Activated T-helper 2 cell treated with anti-CD3 and anti-CD28 coated beads, Interferon-gamma antibody, Interleukin-2, Interleukin-4, amounts not matched to agents 10 μg/mL and 5 μg/mL and 100 μg/mL, durations not matched to agents 14 hours and 24 hours and 36 hours (primary cell): Measurements from ENCODE around the gene VWA8. TPM values are rescaled to one million over a fixed set of nuclear protein-coding genes. Genes with fewer than 3 reads are reported as not detected.
"Not testable (repeated sequence)": the region's sequence is repeated elsewhere in the genome, so short reads cannot be mapped to it uniquely, and the experiment has no call there.

Source experiments
- DNase-seq: peaks from one replicate; pipeline ENCODE4 v3.0.0; 2021; ENCODE audit warnings: low spot score
- H3K27ac Mint-ChIP-seq: one replicate; pipeline ENCODE4 v1.8.0; 2021; ENCODE audit warnings: mixed read lengths
- H3K27me3 Mint-ChIP-seq: one replicate; pipeline ENCODE4 v1.8.0; 2021; ENCODE audit warnings: low read depth, mixed read lengths
- H3K36me3 Mint-ChIP-seq: one replicate; pipeline ENCODE4 v1.8.0; 2021; ENCODE audit warnings: low read depth, mixed read lengths
- H3K4me1 Mint-ChIP-seq: one replicate; pipeline ENCODE4 v1.8.0; 2021; ENCODE audit warnings: low read depth, mixed read lengths
- H3K4me3 Mint-ChIP-seq: one replicate; pipeline ENCODE4 v1.8.0; 2021; ENCODE audit warnings: low read depth, mild to moderate bottlenecking, moderate library complexity, mixed read lengths
- H3K9me3 Mint-ChIP-seq: one replicate; pipeline ENCODE4 v1.8.0; 2021; ENCODE audit warnings: mixed read lengths
- intact Hi-C: fragments of 100-400 bp; cut with micrococcal nuclease; formaldehyde crosslinking; loops from one replicate; pipeline ENCODE4 v1.15.1; 2023
- total RNA-seq: library from RNA; stranded (reverse); gene quantifications from 2 replicates; pipeline ENCODE4 v1.2.3, GENCODE V29; 2022

Gene VWA8
- total RNA-seq, 1 donor from 2014 or later = 21.7 TPM

DNA sequence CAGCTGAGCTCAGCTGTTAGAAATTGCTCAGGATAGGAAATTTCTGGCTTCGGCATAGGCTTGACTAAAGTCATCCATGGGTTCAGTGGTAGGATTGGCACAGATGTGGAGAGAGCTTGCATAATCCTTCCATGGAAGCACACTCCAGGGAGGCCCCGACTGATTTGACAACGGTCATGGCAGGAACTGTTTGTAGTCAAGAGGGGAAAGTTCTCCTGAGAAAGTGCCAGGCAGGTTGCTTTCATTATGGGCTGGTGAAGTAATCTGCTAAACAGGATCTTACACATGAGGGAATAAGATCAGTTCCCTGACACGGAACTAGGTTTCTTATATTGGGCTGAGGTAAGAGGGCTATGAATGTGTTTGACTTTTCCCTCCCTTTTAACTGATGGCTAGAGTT lies 383.5 kb downstream of the VWA8 start:
- intact Hi-C loops = no loop called here
- Mint-ChIP-seq H3K4me3 (no peak overlapping the region), H3K27ac (peak overlapping the region; percentile 28), H3K4me1 (peaks cover 10% of the 10 kb centered on the region), H3K27me3 (no peaks in the 10 kb centered on the region), H3K36me3 (peaks cover 26% of the 10 kb centered on the region), H3K9me3 (no peaks in the 10 kb centered on the region)
- no peak for DNase-seq

DNA sequence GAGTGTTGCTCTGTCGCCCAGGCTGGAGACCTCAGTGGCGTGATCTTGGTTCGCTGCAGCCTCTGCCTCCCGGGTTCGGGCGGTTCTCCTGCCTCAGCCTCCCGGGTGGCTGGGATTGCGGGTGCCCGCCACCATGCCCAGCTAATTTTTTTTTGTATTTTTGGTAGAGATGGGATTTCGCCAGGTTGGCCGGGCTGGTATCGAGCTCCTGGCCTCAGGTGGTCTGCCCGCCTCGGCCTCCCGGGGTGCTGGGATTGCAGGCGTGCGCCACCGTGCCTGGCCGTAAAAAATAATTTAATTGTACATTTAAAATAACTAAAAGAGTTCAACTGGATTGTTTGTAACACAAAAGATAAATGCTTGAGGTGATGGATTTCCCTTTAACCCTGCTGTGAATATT lies 387.3 kb downstream of the VWA8 start:
- H3K4me1 Mint-ChIP-seq, intact Hi-C loops: not testable (repeated sequence)

DNA sequence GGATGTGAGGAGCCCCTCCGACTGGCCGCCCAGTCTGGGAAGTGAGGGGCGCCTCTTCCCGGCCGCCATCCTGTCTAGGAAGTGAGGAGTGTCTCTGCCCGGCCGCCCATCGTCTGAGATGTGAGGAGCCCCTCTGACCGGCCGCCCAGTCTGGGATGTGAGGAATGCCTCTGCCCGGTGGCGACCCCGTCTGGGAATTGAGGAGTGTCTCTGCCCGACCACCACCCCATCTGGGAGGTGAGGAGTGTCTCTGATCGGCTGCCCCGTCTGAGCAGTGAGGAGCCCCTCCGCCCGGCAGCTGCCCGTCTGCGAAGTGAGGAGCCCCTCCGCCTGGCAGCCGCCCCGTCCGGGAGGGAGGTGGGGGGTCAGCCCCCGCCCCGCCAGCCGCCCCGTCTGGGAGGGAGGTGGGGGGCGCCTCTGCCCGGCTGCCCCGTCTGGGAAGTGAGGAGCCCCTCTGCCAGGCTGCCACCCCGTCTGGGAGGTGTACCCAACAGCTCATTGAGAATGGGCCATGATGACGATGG lies 389.0 kb downstream of the VWA8 start:
- H3K4me1 Mint-ChIP-seq, H3K4me3 Mint-ChIP-seq, DNase-seq, H3K27me3 Mint-ChIP-seq, H3K27ac Mint-ChIP-seq, H3K9me3 Mint-ChIP-seq, intact Hi-C loops: not testable (repeated sequence)
- H3K36me3 Mint-ChIP-seq = peaks cover 24% of the 10 kb centered on the region

More for the DNA sequence above, 387.3 kb downstream of the VWA8 start:
- not testable (repeated sequence) for H3K27me3 Mint-ChIP-seq, H3K4me3 Mint-ChIP-seq, H3K27ac Mint-ChIP-seq, DNase-seq, H3K9me3 Mint-ChIP-seq
- peaks cover 26% of the 10 kb centered on the region for H3K36me3 Mint-ChIP-seq

DNA sequence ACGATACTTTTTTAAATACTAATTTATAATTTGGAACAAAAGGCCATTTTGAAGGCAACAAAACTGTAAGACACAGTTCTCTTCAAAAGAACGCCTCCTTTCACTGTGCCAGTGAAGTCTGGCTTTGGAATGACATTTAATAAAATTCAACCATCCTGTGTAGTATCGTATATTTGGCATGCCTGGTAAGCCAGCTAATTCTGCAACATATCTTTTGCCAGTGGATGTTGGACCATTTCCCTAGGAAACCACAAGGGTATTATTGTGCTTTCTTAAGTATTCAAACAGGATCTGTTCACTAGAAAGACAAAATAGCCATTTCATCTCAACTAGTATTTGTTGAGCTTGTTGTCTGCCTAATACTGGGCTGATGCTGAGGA lies 391.9 kb downstream of the VWA8 start:
- H3K27ac Mint-ChIP-seq = no peak overlapping the region
- H3K36me3 Mint-ChIP-seq = peaks cover under 1% of the 10 kb centered on the region
- intact Hi-C loops = no loop called here
- H3K27me3 Mint-ChIP-seq = no peaks in the 10 kb centered on the region
- DNase-seq = no peak
- no peak overlapping the region for H3K4me3 Mint-ChIP-seq
- H3K9me3 Mint-ChIP-seq = no peaks in the 10 kb centered on the region
- no peaks in the 10 kb centered on the region for H3K4me1 Mint-ChIP-seq

DNA sequence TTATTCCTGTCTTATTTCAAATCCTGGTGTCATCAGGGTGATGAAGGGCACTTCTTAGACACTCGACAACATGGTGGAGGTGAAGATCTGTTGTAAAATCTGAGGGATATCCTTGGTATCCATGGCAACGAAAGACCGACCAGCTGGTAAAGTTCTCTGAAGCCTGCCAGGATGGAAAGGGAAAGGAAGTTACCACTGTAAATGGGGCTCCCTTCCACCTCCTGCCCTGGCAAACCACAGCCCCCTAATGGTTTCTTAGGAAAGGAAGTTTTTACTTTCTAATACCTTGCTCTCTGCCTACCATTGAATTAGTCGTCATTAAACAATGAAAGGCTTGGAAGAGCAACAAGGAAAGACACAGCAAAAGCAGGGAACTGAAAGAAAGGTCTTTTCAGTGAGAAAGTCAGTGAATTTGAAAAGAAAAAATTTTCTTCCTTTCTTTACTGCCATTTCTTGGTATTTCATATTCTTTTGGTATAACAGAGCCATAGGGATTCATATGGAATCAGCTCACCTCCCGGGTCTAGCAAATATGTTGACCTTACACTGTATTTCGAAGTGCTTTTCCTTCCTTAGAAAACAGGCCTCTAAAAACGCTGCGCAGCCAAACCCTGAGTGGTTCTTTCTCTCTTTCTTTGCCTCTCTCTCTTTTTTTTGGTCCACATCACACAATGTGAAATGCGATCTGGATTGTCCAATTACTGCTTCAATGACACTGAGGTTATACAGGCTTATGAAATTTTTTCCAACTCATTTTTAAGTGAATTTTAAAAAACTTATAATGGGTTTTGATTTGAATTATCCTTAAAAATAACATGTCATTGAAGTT lies 392.6 kb downstream of the VWA8 start:
- no peak overlapping the region for H3K27ac Mint-ChIP-seq
- H3K36me3 Mint-ChIP-seq = no peaks in the 10 kb centered on the region
- DNase-seq = no peak
- no peaks in the 10 kb centered on the region for H3K27me3 Mint-ChIP-seq
- no peak overlapping the region for H3K4me3 Mint-ChIP-seq
- intact Hi-C loops = no loop called here
- peaks cover 1% of the 10 kb centered on the region for H3K4me1 Mint-ChIP-seq
- H3K9me3 Mint-ChIP-seq = no peaks in the 10 kb centered on the region

DNA sequence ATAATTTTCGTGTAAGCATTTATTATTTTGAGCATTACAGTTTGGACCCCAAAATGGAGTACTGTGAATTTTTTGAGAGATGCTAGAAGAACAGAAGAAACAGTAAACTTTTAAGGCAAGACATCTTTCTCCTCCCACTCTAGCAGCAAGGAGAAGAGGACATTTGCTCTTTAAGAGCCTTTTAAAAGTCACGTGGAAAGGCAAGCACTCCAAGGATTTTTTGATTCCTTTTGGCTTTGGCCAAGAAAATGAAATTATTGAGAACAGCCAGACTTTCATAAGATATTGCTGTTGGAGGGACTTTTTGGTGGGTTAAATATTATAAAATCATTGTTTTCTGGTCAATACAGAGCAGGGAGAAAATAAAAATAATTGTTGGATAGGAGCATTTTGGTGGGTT lies 393.5 kb downstream of the VWA8 start:
- Mint-ChIP-seq H3K36me3 (no peaks in the 10 kb centered on the region), H3K27ac (no peak overlapping the region), H3K27me3 (no peaks in the 10 kb centered on the region), H3K4me1 (peaks cover 3% of the 10 kb centered on the region), H3K9me3 (no peaks in the 10 kb centered on the region), H3K4me3 (no peak overlapping the region)
- intact Hi-C loops = no loop called here
- no peak for DNase-seq

DNA sequence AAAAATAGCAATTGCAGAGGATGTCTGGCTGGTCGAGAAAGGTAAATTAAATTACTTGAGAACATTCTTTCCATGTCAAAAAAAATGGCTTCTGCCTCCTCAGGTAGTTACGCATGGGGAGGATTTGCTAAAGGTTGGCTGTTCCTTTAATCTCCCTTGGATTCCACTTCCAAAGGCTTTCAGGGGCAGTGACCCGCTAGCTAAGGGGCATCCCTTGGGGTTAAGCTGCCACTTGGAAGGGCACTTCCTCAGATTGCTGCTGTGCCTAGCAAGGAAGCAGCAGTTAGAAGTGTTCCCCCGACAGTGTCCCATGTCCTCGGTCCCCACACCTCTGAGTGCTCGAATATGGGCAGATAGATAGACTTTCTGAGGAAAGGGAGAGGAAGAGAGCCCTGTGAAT lies 395.1 kb downstream of the VWA8 start:
- Mint-ChIP-seq H3K27me3 (no peaks in the 10 kb centered on the region), H3K27ac (no peak overlapping the region), H3K4me1 (peaks cover 3% of the 10 kb centered on the region), H3K9me3 (no peaks in the 10 kb centered on the region), H3K4me3 (no peak overlapping the region), H3K36me3 (no peaks in the 10 kb centered on the region)
- intact Hi-C loops = no loop called here
- DNase-seq = no peak

DNA sequence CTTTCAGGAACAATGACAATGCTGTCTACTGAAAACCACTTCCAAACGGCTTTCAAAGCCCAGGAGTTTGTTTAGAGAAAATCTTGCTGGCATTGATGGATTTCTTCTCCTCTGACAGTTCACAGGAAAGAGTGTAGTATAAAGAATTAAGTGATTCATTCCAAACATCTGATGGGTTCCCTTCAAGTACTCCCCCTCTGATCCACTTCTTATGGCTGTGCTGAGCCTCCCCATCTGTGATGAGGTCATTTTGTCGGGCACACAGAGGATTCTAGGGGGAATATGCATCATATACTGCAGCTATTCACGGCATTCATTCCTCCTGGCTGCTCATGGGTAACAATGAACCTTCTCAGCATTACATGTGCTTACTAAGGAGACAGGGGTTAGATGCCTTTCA lies 395.7 kb downstream of the VWA8 start:
- intact Hi-C loops = no loop called here
- Mint-ChIP-seq H3K27ac (no peak overlapping the region), H3K27me3 (no peaks in the 10 kb centered on the region), H3K4me1 (peaks cover 3% of the 10 kb centered on the region), H3K9me3 (no peaks in the 10 kb centered on the region), H3K36me3 (no peaks in the 10 kb centered on the region), H3K4me3 (no peak overlapping the region)
- DNase-seq = no peak

DNA sequence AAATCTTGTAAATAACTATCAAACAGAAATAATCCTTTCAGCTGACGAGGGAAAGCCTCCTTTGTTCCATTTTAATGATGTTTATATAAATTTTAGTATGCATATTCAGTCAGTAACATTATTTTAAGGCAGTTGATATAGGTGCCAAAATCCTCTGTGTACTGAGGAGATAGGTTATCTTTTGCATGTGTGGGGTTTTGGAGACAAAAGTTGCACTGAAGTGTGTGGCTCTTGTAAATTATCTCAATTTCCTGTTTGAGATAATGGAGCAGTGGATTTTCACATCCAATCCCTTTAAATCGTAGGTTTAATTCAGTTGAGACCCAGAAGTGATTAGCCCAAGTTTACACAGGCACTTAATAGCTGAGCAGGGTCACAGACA lies 396.9 kb downstream of the VWA8 start:
- intact Hi-C loops = no loop called here
- H3K27ac Mint-ChIP-seq = no peak overlapping the region
- H3K4me1 Mint-ChIP-seq = peaks cover 3% of the 10 kb centered on the region
- H3K36me3 Mint-ChIP-seq = no peaks in the 10 kb centered on the region
- DNase-seq = no peak
- H3K9me3 Mint-ChIP-seq = no peaks in the 10 kb centered on the region
- no peak overlapping the region for H3K4me3 Mint-ChIP-seq
- no peaks in the 10 kb centered on the region for H3K27me3 Mint-ChIP-seq

DNA sequence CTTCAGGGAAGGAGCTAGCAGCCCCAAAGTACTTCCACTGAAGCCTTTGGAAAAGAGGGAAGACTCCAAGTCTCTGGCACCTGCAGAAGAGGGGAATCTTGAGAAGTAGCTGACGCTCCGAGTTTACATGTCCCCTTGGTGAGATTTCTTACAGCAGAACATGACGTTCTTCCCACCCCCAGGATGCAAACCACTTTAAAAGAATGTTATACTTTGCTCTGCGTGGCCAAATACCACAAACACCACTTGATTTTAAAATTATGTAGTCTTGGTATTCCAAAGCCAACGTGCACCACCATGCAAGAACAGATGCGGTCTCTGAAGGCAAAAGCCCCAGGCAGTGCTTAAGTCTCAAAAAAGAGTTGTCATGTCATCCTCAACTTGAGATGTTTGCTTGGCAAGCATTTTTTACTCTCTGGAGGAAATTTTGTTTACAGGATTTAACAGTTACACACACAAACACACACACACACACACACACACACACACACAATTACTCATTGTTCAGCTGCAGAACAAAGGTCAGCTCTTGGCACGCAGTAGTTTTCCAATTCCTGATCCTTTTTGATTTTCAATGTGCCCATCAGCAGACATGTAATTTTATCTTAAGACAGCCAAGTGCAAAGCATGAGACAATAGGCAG lies 397.4 kb downstream of the VWA8 start:
- no peaks in the 10 kb centered on the region for H3K27me3 Mint-ChIP-seq
- H3K4me1 Mint-ChIP-seq = peaks cover 3% of the 10 kb centered on the region
- no peaks in the 10 kb centered on the region for H3K9me3 Mint-ChIP-seq
- H3K4me3 Mint-ChIP-seq = no peak overlapping the region
- intact Hi-C loops = no loop called here
- DNase-seq = no peak
- no peaks in the 10 kb centered on the region for H3K36me3 Mint-ChIP-seq
- H3K27ac Mint-ChIP-seq = no peak overlapping the region

DNA sequence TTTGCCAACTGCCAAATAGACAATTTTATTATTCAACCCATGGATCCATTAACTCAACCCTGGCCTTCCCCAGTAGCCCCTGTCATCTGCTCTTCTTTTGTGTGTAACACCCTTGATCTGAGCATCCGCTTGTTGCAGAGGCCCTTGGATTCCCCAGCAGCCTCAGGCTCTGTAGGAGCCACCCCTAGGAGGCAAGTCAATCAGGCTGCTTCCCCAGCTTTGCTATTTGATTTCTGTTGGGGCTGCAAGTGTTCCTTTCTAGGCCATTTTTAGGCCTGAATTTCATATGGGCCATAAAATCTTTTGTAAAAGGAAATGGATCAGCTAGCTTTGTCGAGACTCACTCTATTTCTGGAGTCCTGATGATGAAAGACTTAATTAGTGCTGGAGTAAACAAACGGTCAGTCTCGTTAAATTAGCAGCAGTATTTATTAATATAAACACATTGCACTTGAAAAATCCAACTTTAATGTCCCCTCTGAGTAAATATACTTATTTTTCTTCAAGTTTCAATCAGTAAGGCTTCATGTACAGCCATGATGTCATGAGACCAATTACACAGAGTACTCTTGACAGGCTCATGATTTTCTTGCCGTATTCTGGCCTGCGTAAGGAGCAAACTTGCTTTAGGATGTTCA lies 398.2 kb downstream of the VWA8 start:
- DNase-seq = no peak
- Mint-ChIP-seq H3K4me3 (no peak overlapping the region), H3K36me3 (no peaks in the 10 kb centered on the region), H3K27me3 (no peaks in the 10 kb centered on the region), H3K4me1 (peaks cover 3% of the 10 kb centered on the region), H3K27ac (no peak overlapping the region), H3K9me3 (no peaks in the 10 kb centered on the region)
- intact Hi-C loops = no loop called here

DNA sequence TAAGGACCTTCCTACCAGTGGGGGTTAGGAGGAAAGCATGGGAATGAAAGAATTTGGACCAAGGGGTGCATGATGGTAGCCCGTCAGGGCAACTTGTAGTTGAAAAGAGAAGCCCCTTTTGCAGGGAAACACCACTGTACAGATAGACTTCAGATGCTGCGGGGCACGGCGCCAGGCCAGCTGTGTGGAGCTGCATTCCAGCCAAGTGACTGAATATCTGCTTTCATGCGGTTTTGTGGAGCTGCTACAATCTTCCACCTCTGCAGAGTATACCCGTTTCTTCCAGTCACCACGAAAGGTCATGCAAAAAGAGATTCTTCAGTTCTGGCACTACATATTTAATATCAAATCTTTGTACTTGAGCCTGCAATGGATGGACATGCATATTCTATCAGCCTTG lies 398.8 kb downstream of the VWA8 start:
- Mint-ChIP-seq H3K9me3 (no peaks in the 10 kb centered on the region), H3K27me3 (no peaks in the 10 kb centered on the region), H3K36me3 (no peaks in the 10 kb centered on the region), H3K27ac (no peak overlapping the region), H3K4me3 (no peak overlapping the region), H3K4me1 (peaks cover 3% of the 10 kb centered on the region)
- DNase-seq = no peak
- intact Hi-C loops = no loop called here

DNA sequence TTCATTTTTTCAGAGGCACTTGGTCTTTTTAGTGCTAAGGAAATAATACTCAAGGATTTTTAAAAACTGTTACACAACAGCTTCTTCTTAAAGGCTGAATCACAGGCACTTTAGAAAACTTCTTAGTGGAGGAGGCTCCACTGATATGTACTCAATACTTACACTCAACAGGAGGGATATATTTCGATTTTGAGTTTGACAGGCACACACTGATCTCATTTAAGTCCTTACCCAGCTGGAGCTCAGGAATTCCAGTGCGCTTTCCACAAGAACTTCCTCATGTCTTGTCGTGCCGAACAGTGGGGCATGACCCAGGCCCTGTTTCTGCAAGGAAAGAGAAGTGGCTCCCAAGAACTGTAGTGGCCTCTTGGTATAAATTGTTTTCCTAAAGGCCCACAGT lies 399.7 kb downstream of the VWA8 start:
- Mint-ChIP-seq H3K27ac (no peak overlapping the region), H3K36me3 (no peaks in the 10 kb centered on the region), H3K9me3 (no peaks in the 10 kb centered on the region), H3K4me1 (peaks cover 3% of the 10 kb centered on the region), H3K27me3 (no peaks in the 10 kb centered on the region), H3K4me3 (no peak overlapping the region)
- DNase-seq = no peak
- intact Hi-C loops = no loop called here
